ENCODE data around the gene GABRD. TPM values are rescaled to one million over a fixed set of nuclear protein-coding genes. Genes with fewer than 3 reads are reported as not detected.
A peak's percentile ranks its signal among the peaks of the same experiment; 100 is the strongest.

The GABRD gene
- total RNA-seq, 4 donors from 2014 or later: 0.83 TPM; not detected in 3

DNA sequence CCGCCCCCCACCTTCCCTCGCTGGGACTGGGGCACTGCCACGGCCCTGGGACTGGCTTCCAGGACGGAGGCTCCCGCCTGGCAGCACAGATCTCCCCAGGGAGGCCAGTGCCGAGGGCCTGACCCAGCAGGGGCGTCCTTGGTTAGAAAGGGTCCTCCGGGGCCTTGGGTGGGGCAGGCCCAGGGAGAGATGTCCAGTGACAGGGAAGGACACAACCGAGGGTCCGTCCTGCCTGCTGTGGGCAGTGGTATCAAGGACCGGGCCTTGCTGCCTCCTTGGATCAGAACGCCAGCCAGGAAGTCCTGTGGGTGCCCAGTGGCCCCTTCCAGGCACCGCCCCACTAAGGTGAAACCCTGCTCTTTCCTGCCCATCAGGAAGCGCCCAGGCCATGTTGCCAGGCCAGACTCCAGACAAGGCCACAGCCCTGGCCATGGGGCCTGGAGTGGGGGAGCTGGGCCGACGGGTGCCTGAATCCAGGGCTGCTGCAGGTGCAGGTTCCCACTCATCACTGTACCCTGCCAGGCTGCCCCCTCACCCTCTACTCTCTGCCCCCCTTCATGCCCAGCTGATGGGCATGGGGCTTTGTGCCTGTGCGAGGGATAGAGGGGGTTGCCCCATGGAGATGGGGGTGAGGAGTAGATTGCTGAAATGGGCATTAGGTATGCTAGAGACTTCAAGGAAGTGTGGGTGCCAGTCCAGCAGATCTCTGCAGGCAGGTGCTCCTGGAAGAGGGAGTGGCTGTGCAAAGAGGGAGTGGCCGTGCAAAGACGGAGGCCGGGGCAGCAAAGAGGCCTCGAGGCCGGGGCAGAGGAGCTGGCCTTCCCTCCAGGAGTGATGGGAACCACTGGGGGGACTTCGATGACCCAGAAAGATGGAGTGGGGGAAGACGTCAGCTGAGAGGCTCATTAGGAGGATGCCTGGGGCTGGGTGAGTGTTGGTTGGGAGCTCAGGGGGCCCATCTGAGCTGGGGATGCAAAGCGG, 28.9 kb downstream of the GABRD start:
- H3K4me1 ChIP-seq: peaks cover 0 to 13% of the 10 kb centered on the region in 2 donors
- H3K4me3 ChIP-seq: no peak overlapping the region
- TF ChIP-seq POLR2A (IDR thresholded peaks at IDR 0.05): no peak
- TF ChIP-seq, protein P1, sequence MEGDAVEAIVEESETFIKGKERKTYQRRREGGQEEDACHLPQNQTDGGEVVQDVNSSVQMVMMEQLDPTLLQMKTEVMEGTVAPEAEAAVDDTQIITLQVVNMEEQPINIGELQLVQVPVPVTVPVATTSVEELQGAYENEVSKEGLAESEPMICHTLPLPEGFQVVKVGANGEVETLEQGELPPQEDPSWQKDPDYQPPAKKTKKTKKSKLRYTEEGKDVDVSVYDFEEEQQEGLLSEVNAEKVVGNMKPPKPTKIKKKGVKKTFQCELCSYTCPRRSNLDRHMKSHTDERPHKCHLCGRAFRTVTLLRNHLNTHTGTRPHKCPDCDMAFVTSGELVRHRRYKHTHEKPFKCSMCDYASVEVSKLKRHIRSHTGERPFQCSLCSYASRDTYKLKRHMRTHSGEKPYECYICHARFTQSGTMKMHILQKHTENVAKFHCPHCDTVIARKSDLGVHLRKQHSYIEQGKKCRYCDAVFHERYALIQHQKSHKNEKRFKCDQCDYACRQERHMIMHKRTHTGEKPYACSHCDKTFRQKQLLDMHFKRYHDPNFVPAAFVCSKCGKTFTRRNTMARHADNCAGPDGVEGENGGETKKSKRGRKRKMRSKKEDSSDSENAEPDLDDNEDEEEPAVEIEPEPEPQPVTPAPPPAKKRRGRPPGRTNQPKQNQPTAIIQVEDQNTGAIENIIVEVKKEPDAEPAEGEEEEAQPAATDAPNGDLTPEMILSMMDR (IDR thresholded peaks at IDR 0.05): no peak
- intact Hi-C loops (cut with DNase I; ENCODE audit: low total_unique reads): loop anchor here (5.0 kb wide), 1 partner anchor 106 kb away; no protein-coding TSS in a partner anchor
- no peaks in the 10 kb centered on the region for H3K9me3 ChIP-seq
- no peak overlapping the region for H3K27ac ChIP-seq
- H3K36me3 ChIP-seq: no peaks in the 10 kb centered on the region
- DNase-seq: no peak
- H3K27me3 ChIP-seq: peaks cover 6 to 12% of the 10 kb centered on the region in 2 donors

DNA sequence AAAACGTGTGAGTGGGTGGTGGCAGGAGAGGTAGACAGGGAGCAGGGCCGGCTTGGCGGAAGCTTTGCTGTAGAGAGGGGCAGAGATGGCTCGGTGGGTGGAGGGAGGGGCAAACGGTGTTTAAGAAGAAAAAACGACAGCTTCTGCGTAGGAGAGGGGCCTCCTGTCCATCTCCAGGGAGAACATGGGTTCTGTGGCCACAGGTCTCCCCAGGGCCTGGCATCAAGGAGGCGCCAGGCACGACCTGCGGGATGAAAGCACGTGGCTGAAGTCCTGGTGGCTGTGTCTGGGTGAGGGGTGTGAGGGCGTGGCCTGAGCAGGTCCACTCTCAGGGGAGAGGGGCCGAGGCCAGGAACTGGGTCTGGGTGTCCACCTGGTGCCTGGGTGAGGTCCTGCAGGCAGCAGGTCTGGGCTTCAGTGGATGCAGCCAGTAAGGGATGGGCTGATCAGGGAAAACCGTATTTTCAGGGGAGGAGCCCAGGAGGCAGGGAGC, 30.1 kb downstream of the GABRD start:
- Histone ChIP-seq H3K27ac (no peak overlapping the region), H3K9me3 (no peaks in the 10 kb centered on the region), H3K36me3 (no peaks in the 10 kb centered on the region), H3K4me1 (peaks cover 0 to 13% of the 10 kb centered on the region in 2 donors), H3K4me3 (no peak overlapping the region), H3K27me3 (peaks cover 6 to 12% of the 10 kb centered on the region in 2 donors)
- TF ChIP-seq POLR2A (IDR thresholded peaks at IDR 0.05): no peak
- TF ChIP-seq, protein P1 (IDR thresholded peaks at IDR 0.05): no peak
- intact Hi-C loops (cut with DNase I; ENCODE audit: low total_unique reads): loop anchor here (5.0 kb wide), 1 partner anchor 107 kb away; no protein-coding TSS in a partner anchor
- no peak for DNase-seq

- peaks cover 6 to 12% of the 10 kb centered on the region in 2 donors for H3K27me3 ChIP-seq
- peaks cover 0 to 8% of the 10 kb centered on the region in 2 donors for H3K4me1 ChIP-seq
- TF ChIP-seq, protein P1 (IDR thresholded peaks at IDR 0.05): no peak
- TF ChIP-seq POLR2A (IDR thresholded peaks at IDR 0.05): no peak
- intact Hi-C loops (cut with DNase I; ENCODE audit: low total_unique reads): loop anchor here (5.0 kb wide), 1 partner anchor 108 kb away; no protein-coding TSS in a partner anchor
- no peaks in the 10 kb centered on the region for H3K36me3 ChIP-seq
- H3K4me3 ChIP-seq: peak within 1 kb of the TSS; percentile 10 to 43
- DNase-seq: peak; percentile 29 to 48
- H3K9me3 ChIP-seq: no peaks in the 10 kb centered on the region
- no peak within 1 kb of the TSS for H3K27ac ChIP-seq
Measured at GRCh38 chr1:2049718-2050431, 30.7 kb downstream of the GABRD start, which contains the start of gene PRKCZ. Gene PRKCZ (plus strand): TSS chr1:2050411. CDS start chr1:2050631, 220 bp downstream.

GRCh38 chr1:2050461-2050792, 31.3 kb downstream of the GABRD start:
- Histone ChIP-seq H3K27ac (no peak overlapping the region), H3K27me3 (peaks cover 6 to 12% of the 10 kb centered on the region in 2 donors), H3K4me3 (peak overlapping the region in 1 of 2 donors; percentile 43), H3K4me1 (peaks cover 0 to 6% of the 10 kb centered on the region in 2 donors), H3K9me3 (no peaks in the 10 kb centered on the region), H3K36me3 (no peaks in the 10 kb centered on the region)
- DNase-seq: no peak
- intact Hi-C loops (cut with DNase I; ENCODE audit: low total_unique reads): no loop called here
- TF ChIP-seq POLR2A (IDR thresholded peaks at IDR 0.05): no peak
- TF ChIP-seq, protein P1 (IDR thresholded peaks at IDR 0.05): no peak
